H9 (cell line): ENCODE measurements around the gene MFN2. TPM values are rescaled to one million over a fixed set of nuclear protein-coding genes. Genes with fewer than 3 reads are reported as not detected.

Source experiments
- DNase-seq: peaks from one replicate; pipeline ENCODE4 v3.0.0-alpha.2; 2017
- H2AFZ ChIP-seq: one replicate; pipeline ENCODE4 v1.6.1; 2013; ENCODE audit warnings: mild to moderate bottlenecking, low read length, control low read depth, moderate library complexity
- H2AK5ac ChIP-seq: 2 replicates; pipeline ENCODE4 v1.6.1; 2013; ENCODE audit warnings: low read length, control low read depth, mixed read lengths; ENCODE audit not compliant: insufficient read length
- H2BK120ac ChIP-seq: one replicate; pipeline ENCODE4 v1.6.1; 2013; ENCODE audit warnings: low read depth, mild to moderate bottlenecking, low read length, control low read depth, inconsistent platforms; ENCODE audit not compliant: poor library complexity, severe bottlenecking
- H2BK12ac ChIP-seq: 2 replicates; pipeline ENCODE4 v1.6.1; 2013; ENCODE audit warnings: low read length, control low read depth, mixed read lengths, low read depth; ENCODE audit not compliant: insufficient read length
- H2BK15ac ChIP-seq: 2 replicates; pipeline ENCODE4 v1.6.1; 2013; ENCODE audit warnings: low read depth, low read length, control low read depth
- H2BK20ac ChIP-seq: one replicate; pipeline ENCODE4 v1.6.1; 2013; ENCODE audit warnings: low read depth, mild to moderate bottlenecking, low read length, control low read depth, inconsistent platforms; ENCODE audit not compliant: poor library complexity, severe bottlenecking
- H2BK5ac ChIP-seq: 2 replicates; pipeline ENCODE4 v1.6.1; 2013; ENCODE audit warnings: low read length, control low read depth, mixed read lengths; ENCODE audit not compliant: insufficient read length
- H3K14ac ChIP-seq: 2 replicates; pipeline ENCODE4 v1.6.1; 2013; ENCODE audit warnings: low read length, control low read depth; ENCODE audit not compliant: insufficient read depth
- H3K18ac ChIP-seq: 2 replicates; pipeline ENCODE4 v1.6.1; 2013; ENCODE audit warnings: low read depth, mild to moderate bottlenecking, mixed read lengths, low read length, control low read depth; ENCODE audit not compliant: insufficient read length
- H3K23ac ChIP-seq: 2 replicates; pipeline ENCODE4 v1.6.1; 2013; ENCODE audit warnings: low read length, control low read depth, mixed read lengths, low read depth; ENCODE audit not compliant: insufficient read length
- H3K23me2 ChIP-seq: 2 replicates; pipeline ENCODE4 v1.6.1; 2013; ENCODE audit warnings: low read depth, mild to moderate bottlenecking, mixed read lengths, low read length, control low read depth; ENCODE audit not compliant: insufficient read length, poor library complexity, severe bottlenecking
- H3K27ac ChIP-seq: 2 replicates; pipeline ENCODE4 v1.5.1; 2013; ENCODE audit warnings: low read length, control low read depth, mixed read lengths, low read depth; ENCODE audit not compliant: insufficient read length
- H3K27me3 ChIP-seq: 2 replicates; pipeline ENCODE4 v1.6.1; 2013; ENCODE audit warnings: low read length, control low read depth, inconsistent platforms; ENCODE audit not compliant: insufficient read depth
- H3K4ac ChIP-seq: 2 replicates; pipeline ENCODE4 v1.6.1; 2013; ENCODE audit warnings: low read depth, mild to moderate bottlenecking, control low read depth, inconsistent platforms, low read length, moderate library complexity
- H3K4me1 ChIP-seq: 2 replicates; pipeline ENCODE4 v1.6.1; 2013; ENCODE audit warnings: low read length, control low read depth, inconsistent platforms; ENCODE audit not compliant: insufficient read depth
- H3K4me2 ChIP-seq: 2 replicates; pipeline ENCODE4 v1.6.1; 2013; ENCODE audit warnings: low read length, control low read depth, mixed read lengths; ENCODE audit not compliant: insufficient read length, insufficient read depth
- H3K56ac ChIP-seq: 2 replicates; pipeline ENCODE4 v1.6.1; 2013; ENCODE audit warnings: low read depth, mild to moderate bottlenecking, mixed read lengths, low read length, control low read depth; ENCODE audit not compliant: insufficient read length
- H3K79me1 ChIP-seq: 2 replicates; pipeline ENCODE4 v1.6.1; 2013; ENCODE audit warnings: low read depth, mild to moderate bottlenecking, moderate library complexity, low read length, control low read depth, inconsistent platforms; ENCODE audit not compliant: insufficient read depth, poor library complexity, severe bottlenecking
- H3K79me2 ChIP-seq: 2 replicates; pipeline ENCODE4 v1.6.1; 2013; ENCODE audit warnings: low read length, control low read depth, inconsistent platforms; ENCODE audit not compliant: insufficient read depth
- H3K9ac ChIP-seq: 2 replicates; pipeline ENCODE4 v1.6.1; 2013; ENCODE audit warnings: low read length, control low read depth, mixed read lengths; ENCODE audit not compliant: insufficient read length; ENCODE audit errors: extremely low read depth
- H3K9me3 ChIP-seq: one replicate; pipeline ENCODE4 v1.6.1; 2013; ENCODE audit warnings: low read depth, low read length, inconsistent platforms; ENCODE audit not compliant: control insufficient read depth
- H3T11ph ChIP-seq: one replicate; pipeline ENCODE4 v1.6.1; 2013; ENCODE audit warnings: mild to moderate bottlenecking, low read length, control low read depth, inconsistent platforms
- H4K20me1 ChIP-seq: one replicate; pipeline ENCODE4 v1.6.1; 2013; ENCODE audit not compliant: control insufficient read depth, insufficient read length, insufficient read depth
- H4K5ac ChIP-seq: 2 replicates; pipeline ENCODE4 v1.6.1; 2013; ENCODE audit warnings: low read depth, mild to moderate bottlenecking, mixed read lengths, low read length, control low read depth; ENCODE audit not compliant: insufficient read length
- H4K8ac ChIP-seq: replicated peaks from 2 replicates; pipeline ENCODE4 v1.6.1; 2013; ENCODE audit warnings: low read length, control low read depth, mixed read lengths, low read depth; ENCODE audit not compliant: insufficient read length
- H4K91ac ChIP-seq: 2 replicates; pipeline ENCODE4 v1.6.1; 2013; ENCODE audit warnings: low read depth, mild to moderate bottlenecking, moderate library complexity, mixed read lengths, low read length, control low read depth; ENCODE audit not compliant: insufficient read length
- H3K27ac Mint-ChIP-seq, 3 experiments: 2 replicates in 2 of 3; 3 replicates in 1 of 3; pipeline ENCODE4 v1.8.0; 2020 to 2021; ENCODE audit warnings: mixed read lengths in 3 of 3, mild to moderate bottlenecking in 1 of 3, moderate library complexity in 1 of 3
- H3K27me3 Mint-ChIP-seq: 2 replicates; pipeline ENCODE4 v1.8.0; 2021; ENCODE audit warnings: low read depth, mild to moderate bottlenecking, moderate library complexity, mixed read lengths
- H3K36me3 Mint-ChIP-seq, 3 experiments: 2 replicates in 2 of 3; 3 replicates in 1 of 3; pipeline ENCODE4 v1.8.0; 2020 to 2021; ENCODE audit warnings: low read depth in 3 of 3, mixed read lengths in 3 of 3; ENCODE audit not compliant: insufficient read depth in 1 of 3
- H3K4me1 Mint-ChIP-seq, 2 experiments: 2 replicates each; pipeline ENCODE4 v1.8.0; 2020; ENCODE audit warnings: mixed read lengths in 2 of 2
- H3K4me3 Mint-ChIP-seq, 2 experiments: 2 replicates in 1 of 2; 3 replicates in 1 of 2; pipeline ENCODE4 v1.8.0; 2020 to 2021; ENCODE audit warnings: mild to moderate bottlenecking in 2 of 2, mixed read lengths in 2 of 2, moderate library complexity in 1 of 2
- H3K9me3 Mint-ChIP-seq, 2 experiments: 2 replicates in 1 of 2; 3 replicates in 1 of 2; pipeline ENCODE4 v1.8.0; 2020; ENCODE audit warnings: mild to moderate bottlenecking in 2 of 2, mixed read lengths in 2 of 2, moderate library complexity in 1 of 2
- WGBS: extraction: QIAGEN DNeasy Blood & Tissue Kit; methylation state at CpG from one replicate; pipeline ENCODE4 v1.1.7; 2013; ENCODE audit warnings: missing lambda C conversion rate, low lambda C conversion rate, mixed read lengths; ENCODE audit not compliant: insufficient read length; ENCODE audit errors: extremely low coverage; 5-methylcytosine and 5-hydroxymethylcytosine counted together
- total RNA-seq: library from RNA; stranded (reverse); gene quantifications from 2 replicates; pipeline ENCODE4 v1.2.1, GENCODE V29; 2021
- TF ChIP-seq, protein P1 (sequence below): fragments of 200-600 bp; sonication (generic); conservative IDR thresholded peaks from 3 replicates; pipeline ENCODE4 v1.8.0; 2021; ENCODE audit warnings: antibody characterized with exemption, mild to moderate bottlenecking

Gene MFN2
- total RNA-seq, 1 experiment from 2014 or later = 61.4 TPM

DNA sequence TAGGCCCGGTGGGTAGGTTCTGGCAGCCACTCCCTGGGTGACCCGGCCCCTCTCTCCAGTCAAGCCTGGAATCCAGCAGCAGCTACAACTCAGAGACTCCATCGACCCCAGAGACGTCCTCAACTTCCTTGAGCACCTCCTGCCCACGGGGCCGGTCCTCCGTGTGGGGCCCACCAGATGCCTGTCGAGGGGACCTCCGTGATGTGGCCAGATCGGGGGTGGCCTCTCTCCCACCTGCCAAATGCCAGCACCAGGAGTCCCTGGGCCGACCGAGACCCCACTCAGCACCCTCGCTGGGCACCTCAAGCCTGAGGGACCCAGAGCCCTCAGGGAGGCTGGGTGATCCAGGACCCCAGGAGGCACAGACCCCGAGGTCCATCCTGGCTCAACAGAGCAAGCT lies 41.8 kb downstream of the MFN2 start:
- H3K23ac ChIP-seq = no peak overlapping the region
- H3K56ac ChIP-seq = no peak overlapping the region
- H3K14ac ChIP-seq = no peak overlapping the region
- H3T11ph ChIP-seq = no peak overlapping the region
- H2AFZ ChIP-seq = no peak overlapping the region
- no peak for DNase-seq
- H2BK12ac ChIP-seq = no peak overlapping the region
- Mint-ChIP-seq H3K9me3 (no peaks in the 10 kb centered on the region), H3K27me3 (no peaks in the 10 kb centered on the region), H3K4me1 (peaks cover 4 to 5% of the 10 kb centered on the region in 2 experiments; a peak in 1 of 4 replicates), H3K36me3 (peaks cover 31 to 49% (median 48%) of the 10 kb centered on the region in 3 experiments; a peak in 6 of 7 replicates), H3K27ac (no peak overlapping the region), H3K4me3 (no peak overlapping the region)
- no peak overlapping the region for H4K91ac ChIP-seq
- no peaks in the 10 kb centered on the region for H4K20me1 ChIP-seq
- no peak overlapping the region for H2BK15ac ChIP-seq
- TF ChIP-seq, protein P1, sequence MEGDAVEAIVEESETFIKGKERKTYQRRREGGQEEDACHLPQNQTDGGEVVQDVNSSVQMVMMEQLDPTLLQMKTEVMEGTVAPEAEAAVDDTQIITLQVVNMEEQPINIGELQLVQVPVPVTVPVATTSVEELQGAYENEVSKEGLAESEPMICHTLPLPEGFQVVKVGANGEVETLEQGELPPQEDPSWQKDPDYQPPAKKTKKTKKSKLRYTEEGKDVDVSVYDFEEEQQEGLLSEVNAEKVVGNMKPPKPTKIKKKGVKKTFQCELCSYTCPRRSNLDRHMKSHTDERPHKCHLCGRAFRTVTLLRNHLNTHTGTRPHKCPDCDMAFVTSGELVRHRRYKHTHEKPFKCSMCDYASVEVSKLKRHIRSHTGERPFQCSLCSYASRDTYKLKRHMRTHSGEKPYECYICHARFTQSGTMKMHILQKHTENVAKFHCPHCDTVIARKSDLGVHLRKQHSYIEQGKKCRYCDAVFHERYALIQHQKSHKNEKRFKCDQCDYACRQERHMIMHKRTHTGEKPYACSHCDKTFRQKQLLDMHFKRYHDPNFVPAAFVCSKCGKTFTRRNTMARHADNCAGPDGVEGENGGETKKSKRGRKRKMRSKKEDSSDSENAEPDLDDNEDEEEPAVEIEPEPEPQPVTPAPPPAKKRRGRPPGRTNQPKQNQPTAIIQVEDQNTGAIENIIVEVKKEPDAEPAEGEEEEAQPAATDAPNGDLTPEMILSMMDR = no peak
- no peak overlapping the region for H4K8ac ChIP-seq
- no peak overlapping the region for H2BK5ac ChIP-seq
- H3K27ac ChIP-seq = no peak overlapping the region
- H3K79me2 ChIP-seq = peaks cover 5% of the 10 kb centered on the region; the same call in 1 of the 2 replicates
- no peak overlapping the region for H3K18ac ChIP-seq
- WGBS = no CpG with 5 or more reads among the region's 14 CpGs
- no peak overlapping the region for H2BK120ac ChIP-seq
- H3K9ac ChIP-seq = no peak overlapping the region
- H3K23me2 ChIP-seq = peaks cover 5% of the 10 kb centered on the region
- H3K79me1 ChIP-seq = peaks cover 6% of the 10 kb centered on the region
- H4K5ac ChIP-seq = no peak overlapping the region
- no peak overlapping the region for H3K4ac ChIP-seq
- no peaks in the 10 kb centered on the region for H3K9me3 ChIP-seq
- no peak overlapping the region for H2BK20ac ChIP-seq
- H2AK5ac ChIP-seq = no peak overlapping the region
- no peaks in the 10 kb centered on the region for H3K27me3 ChIP-seq
- no peak overlapping the region for H3K4me2 ChIP-seq
- no peaks in the 10 kb centered on the region for H3K4me1 ChIP-seq
